Measurements from ENCODE around the gene GATAD2B.
"Not testable (repeated sequence)": the region's sequence is repeated elsewhere in the genome, so short reads cannot be mapped to it uniquely, and the experiment has no call there.

The GATAD2B gene

DNA sequence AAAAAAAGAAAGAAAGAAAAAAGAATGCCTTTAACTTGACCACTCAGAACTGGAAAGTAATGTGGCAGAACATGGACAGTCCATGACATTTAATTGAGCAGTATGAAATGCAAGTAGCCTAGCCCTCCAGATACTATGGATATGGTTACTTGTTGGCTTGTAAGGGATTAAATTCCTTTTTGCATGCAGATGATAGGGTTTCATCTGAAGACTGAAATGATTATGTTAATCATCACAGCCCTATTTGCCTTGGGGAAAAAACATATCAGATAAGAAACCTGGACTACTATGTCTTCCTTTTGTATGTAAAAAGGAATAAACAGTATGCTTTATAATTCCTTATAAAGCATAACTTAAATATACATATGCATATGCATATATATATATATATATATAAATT lies 66.0 kb downstream of the GATAD2B start:
- ATAC-seq (ENCODE audit: low read depth) (no peak), DNase-seq (ENCODE audit: low spot score) (no peak)
- no peak overlapping the region for H3K27ac ChIP-seq (ENCODE audit: poor library complexity, severe bottlenecking)
- H3K27me3 ChIP-seq (ENCODE audit: insufficient read depth, poor library complexity, severe bottlenecking), result no peaks in the 10 kb centered on the region
- H3K36me3 ChIP-seq (ENCODE audit: low read depth), result peaks cover 22% of the 10 kb centered on the region
- no peak for TF ChIP-seq CTCF (IDR thresholded peaks at IDR 0.05; ENCODE audit: poor library complexity, severe bottlenecking)
- H3K4me3 ChIP-seq (ENCODE audit: severe bottlenecking), result no peak overlapping the region
- no peaks in the 10 kb centered on the region for H3K9me3 ChIP-seq (ENCODE audit: severe bottlenecking)
- no peaks in the 10 kb centered on the region for H3K4me1 ChIP-seq (ENCODE audit: insufficient read depth, poor library complexity, severe bottlenecking)

DNA sequence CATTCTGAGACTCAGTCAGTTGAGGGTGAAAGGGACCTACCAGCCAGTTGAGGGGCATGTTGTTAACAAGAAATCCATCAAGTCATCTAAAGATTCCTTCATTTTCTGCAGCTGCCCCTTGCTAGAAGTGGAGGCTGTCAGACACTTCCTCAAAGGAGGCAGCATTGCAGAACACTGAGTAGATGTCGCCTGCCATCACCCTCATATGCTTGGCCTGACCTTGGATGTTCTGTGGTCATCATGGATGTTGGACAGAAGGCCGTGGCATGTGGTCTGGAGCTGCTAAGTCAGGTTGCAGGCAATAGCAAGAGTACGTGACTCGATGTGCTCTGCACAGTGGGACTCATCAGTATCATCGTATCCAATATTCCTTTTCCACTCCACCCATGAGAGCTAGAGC lies 70.6 kb downstream of the GATAD2B start:
- no peak for DNase-seq (ENCODE audit: low spot score)
- Histone ChIP-seq H3K9me3 (ENCODE audit: severe bottlenecking) (no peaks in the 10 kb centered on the region), H3K27me3 (ENCODE audit: insufficient read depth, poor library complexity, severe bottlenecking) (no peaks in the 10 kb centered on the region), H3K27ac (ENCODE audit: poor library complexity, severe bottlenecking) (no peak overlapping the region), H3K4me1 (ENCODE audit: insufficient read depth, poor library complexity, severe bottlenecking) (no peaks in the 10 kb centered on the region), H3K4me3 (ENCODE audit: severe bottlenecking) (no peak overlapping the region), H3K36me3 (ENCODE audit: low read depth) (peaks cover 20% of the 10 kb centered on the region)
- no peak for TF ChIP-seq CTCF (IDR thresholded peaks at IDR 0.05; ENCODE audit: poor library complexity, severe bottlenecking)
- no peak for ATAC-seq (ENCODE audit: low read depth)

- DNase-seq (ENCODE audit: low spot score) (no peak), ATAC-seq (ENCODE audit: low read depth) (no peak)
- Histone ChIP-seq H3K27ac (ENCODE audit: poor library complexity, severe bottlenecking) (no peak overlapping the region), H3K4me1 (ENCODE audit: insufficient read depth, poor library complexity, severe bottlenecking) (no peaks in the 10 kb centered on the region), H3K4me3 (ENCODE audit: severe bottlenecking) (no peak overlapping the region), H3K27me3 (ENCODE audit: insufficient read depth, poor library complexity, severe bottlenecking) (no peaks in the 10 kb centered on the region), H3K36me3 (ENCODE audit: low read depth) (peaks cover 11% of the 10 kb centered on the region), H3K9me3 (ENCODE audit: severe bottlenecking) (no peaks in the 10 kb centered on the region)
- TF ChIP-seq CTCF (IDR thresholded peaks at IDR 0.05; ENCODE audit: poor library complexity, severe bottlenecking), result no peak
Measured at GRCh38 chr1:153849487-153850185, 73.1 kb downstream of the GATAD2B start.

DNA sequence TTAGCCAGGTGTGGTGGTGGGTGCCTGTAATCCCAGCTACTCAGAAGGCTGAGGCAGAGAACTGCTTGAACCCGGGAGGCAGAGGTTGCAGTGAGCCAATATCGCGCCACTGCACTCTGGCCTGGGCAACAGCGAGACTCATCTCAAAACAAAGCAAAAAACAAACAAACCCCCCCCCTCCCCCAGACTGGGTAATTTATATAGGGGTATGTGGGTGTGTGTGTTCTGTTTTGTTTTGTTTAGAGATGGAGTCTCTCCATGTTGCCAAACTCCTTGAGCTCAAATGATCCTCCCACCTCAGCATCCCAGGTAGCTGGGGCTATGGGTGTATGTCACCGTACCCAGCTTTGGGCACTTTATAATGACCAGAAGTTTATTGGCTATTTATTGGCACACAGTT lies 74.0 kb downstream of the GATAD2B start:
- no peaks in the 10 kb centered on the region for H3K27me3 ChIP-seq (ENCODE audit: insufficient read depth, poor library complexity, severe bottlenecking)
- H3K9me3 ChIP-seq (ENCODE audit: severe bottlenecking), result no peaks in the 10 kb centered on the region
- H3K4me3 ChIP-seq (ENCODE audit: severe bottlenecking), result no peak overlapping the region
- H3K4me1 ChIP-seq (ENCODE audit: insufficient read depth, poor library complexity, severe bottlenecking), result no peaks in the 10 kb centered on the region
- no peak for TF ChIP-seq CTCF (IDR thresholded peaks at IDR 0.05; ENCODE audit: poor library complexity, severe bottlenecking)
- peaks cover 7% of the 10 kb centered on the region for H3K36me3 ChIP-seq (ENCODE audit: low read depth)
- no peak for ATAC-seq (ENCODE audit: low read depth)
- H3K27ac ChIP-seq (ENCODE audit: poor library complexity, severe bottlenecking), result no peak overlapping the region
- no peak for DNase-seq (ENCODE audit: low spot score)

DNA sequence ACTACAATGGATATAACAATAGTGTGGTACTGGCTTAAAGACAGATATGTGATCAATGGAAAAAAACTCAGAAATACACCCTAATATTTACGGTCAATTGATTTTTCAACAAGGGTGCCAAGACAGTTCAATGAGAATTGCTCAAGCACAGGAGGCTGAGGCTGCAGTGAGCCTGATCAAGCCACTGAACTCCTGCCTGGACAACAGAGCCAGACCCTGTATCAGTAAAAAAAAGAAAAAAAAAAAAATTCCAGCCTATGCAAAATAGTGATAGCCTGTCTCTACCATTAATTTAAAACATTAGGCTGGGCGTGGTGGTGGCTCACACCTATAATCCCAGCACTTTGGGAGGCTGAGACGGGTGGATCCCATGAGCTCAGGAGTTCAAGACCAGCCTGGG lies 77.6 kb downstream of the GATAD2B start:
- H3K4me1 ChIP-seq (ENCODE audit: insufficient read depth, poor library complexity, severe bottlenecking), result no peaks in the 10 kb centered on the region
- TF ChIP-seq CTCF (IDR thresholded peaks at IDR 0.05; ENCODE audit: poor library complexity, severe bottlenecking), result no peak

DNA sequence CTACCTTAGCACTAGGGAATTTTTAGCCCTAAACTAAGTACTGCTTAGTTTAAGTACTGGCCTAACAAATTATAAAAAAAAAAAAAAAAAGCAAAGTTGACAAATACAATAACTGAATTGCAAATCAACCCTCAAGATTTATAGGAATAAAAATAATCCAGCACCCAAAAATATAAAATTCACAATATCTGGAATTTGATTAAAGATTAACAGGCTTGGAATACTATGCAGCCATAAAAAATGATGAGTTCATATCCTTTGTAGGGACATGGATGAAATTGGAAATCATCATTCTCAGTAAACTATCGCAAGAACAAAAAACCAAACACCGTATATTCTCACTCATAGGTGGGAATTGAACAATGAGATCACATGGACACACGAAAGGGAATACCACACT lies 78.4 kb downstream of the GATAD2B start:
- ATAC-seq (ENCODE audit: low read depth); H3K4me1 ChIP-seq (ENCODE audit: insufficient read depth, poor library complexity, severe bottlenecking); H3K36me3 ChIP-seq (ENCODE audit: low read depth); DNase-seq (ENCODE audit: low spot score); H3K4me3 ChIP-seq (ENCODE audit: severe bottlenecking); H3K27me3 ChIP-seq (ENCODE audit: insufficient read depth, poor library complexity, severe bottlenecking); H3K27ac ChIP-seq (ENCODE audit: poor library complexity, severe bottlenecking); H3K9me3 ChIP-seq (ENCODE audit: severe bottlenecking): not testable (repeated sequence)

More for the DNA sequence above, 77.6 kb downstream of the GATAD2B start:
- no peak for ATAC-seq (ENCODE audit: low read depth)
- no peak overlapping the region for H3K27ac ChIP-seq (ENCODE audit: poor library complexity, severe bottlenecking)
- no peak overlapping the region for H3K4me3 ChIP-seq (ENCODE audit: severe bottlenecking)
- no peak for DNase-seq (ENCODE audit: low spot score)
- no peaks in the 10 kb centered on the region for H3K27me3 ChIP-seq (ENCODE audit: insufficient read depth, poor library complexity, severe bottlenecking)
- 0 out of 2 replicates have a peak, but pooled peaks cover 3% of the 10 kb centered on the region for H3K36me3 ChIP-seq (ENCODE audit: low read depth)
- H3K9me3 ChIP-seq (ENCODE audit: severe bottlenecking), result no peaks in the 10 kb centered on the region
